WI38 (cell line): ENCODE measurements around the gene PPM1N.
A peak's percentile ranks its signal among the peaks of the same experiment; 100 is the strongest.

ENCODE experiments used
- H3K4me3 ChIP-seq: 2 replicates; pipeline ENCODE4 v1.5.1; 2011; ENCODE audit warnings: low read depth, mild to moderate bottlenecking, control low read depth, low read length
- TF ChIP-seq, protein P1 (sequence below): IDR thresholded peaks from 2 replicates; pipeline ENCODE4 v1.5.1; 2012; ENCODE audit warnings: low read depth, mild to moderate bottlenecking, control low read depth, low read length

The PPM1N gene

DNA sequence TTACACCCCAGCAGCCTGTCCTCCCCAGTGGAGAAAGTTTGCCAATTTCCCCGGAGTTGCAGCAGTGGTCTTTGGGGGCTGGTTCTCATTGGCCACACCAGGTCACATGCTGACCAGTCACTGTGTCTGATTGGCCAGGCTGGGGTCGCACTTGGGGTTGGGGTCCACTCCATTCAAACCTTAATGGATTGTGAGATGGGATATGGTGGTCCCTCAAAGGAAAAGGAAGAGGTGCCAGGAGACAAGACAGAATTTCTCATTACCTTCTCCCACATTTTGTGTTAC is 3.4 kb downstream of the PPM1N start:
- H3K4me3 ChIP-seq = no peak overlapping the region
- TF ChIP-seq, protein P1, sequence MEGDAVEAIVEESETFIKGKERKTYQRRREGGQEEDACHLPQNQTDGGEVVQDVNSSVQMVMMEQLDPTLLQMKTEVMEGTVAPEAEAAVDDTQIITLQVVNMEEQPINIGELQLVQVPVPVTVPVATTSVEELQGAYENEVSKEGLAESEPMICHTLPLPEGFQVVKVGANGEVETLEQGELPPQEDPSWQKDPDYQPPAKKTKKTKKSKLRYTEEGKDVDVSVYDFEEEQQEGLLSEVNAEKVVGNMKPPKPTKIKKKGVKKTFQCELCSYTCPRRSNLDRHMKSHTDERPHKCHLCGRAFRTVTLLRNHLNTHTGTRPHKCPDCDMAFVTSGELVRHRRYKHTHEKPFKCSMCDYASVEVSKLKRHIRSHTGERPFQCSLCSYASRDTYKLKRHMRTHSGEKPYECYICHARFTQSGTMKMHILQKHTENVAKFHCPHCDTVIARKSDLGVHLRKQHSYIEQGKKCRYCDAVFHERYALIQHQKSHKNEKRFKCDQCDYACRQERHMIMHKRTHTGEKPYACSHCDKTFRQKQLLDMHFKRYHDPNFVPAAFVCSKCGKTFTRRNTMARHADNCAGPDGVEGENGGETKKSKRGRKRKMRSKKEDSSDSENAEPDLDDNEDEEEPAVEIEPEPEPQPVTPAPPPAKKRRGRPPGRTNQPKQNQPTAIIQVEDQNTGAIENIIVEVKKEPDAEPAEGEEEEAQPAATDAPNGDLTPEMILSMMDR = no peak

DNA sequence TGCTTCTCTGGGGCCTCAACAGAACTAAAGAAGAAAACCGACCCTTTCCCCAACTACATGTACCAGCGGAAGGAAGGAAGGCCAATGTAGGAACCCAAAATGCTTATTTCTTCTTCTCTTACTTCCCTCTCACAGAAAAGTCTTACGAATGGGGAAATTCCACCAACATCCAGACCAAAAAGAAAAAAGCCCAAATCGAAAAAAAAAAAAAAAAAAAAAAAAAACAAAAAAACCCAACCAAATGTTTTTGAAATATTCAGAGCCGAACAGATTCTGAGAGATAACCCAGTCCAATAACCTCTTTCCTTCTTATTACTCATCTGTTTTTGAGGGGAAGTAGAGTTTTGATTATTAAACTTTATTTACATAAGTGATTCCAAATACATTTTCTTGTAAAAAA is 3.9 kb downstream of the PPM1N start:
- no peak overlapping the region for H3K4me3 ChIP-seq
- TF ChIP-seq, protein P1 = no peak

DNA sequence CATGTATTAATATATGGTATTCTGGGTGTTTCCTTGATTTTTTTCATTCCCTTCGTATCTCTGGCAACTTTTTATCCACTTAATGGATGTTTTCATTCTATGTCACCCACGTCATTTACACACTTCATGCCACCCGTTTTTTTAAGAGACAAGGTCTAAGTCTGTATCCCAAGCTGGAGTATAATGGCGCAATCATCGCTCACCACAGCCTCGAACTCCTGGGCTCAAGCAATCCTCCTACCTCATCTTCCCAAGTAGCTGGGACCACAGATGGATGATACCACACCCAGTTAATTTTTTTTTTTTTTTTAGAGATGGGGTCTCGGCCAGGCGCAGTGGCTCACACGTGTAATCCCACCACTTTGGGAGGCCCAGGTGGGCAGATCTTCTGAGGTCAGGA is 5.7 kb downstream of the PPM1N start:
- no peak overlapping the region for H3K4me3 ChIP-seq
- TF ChIP-seq, protein P1 = no peak

DNA sequence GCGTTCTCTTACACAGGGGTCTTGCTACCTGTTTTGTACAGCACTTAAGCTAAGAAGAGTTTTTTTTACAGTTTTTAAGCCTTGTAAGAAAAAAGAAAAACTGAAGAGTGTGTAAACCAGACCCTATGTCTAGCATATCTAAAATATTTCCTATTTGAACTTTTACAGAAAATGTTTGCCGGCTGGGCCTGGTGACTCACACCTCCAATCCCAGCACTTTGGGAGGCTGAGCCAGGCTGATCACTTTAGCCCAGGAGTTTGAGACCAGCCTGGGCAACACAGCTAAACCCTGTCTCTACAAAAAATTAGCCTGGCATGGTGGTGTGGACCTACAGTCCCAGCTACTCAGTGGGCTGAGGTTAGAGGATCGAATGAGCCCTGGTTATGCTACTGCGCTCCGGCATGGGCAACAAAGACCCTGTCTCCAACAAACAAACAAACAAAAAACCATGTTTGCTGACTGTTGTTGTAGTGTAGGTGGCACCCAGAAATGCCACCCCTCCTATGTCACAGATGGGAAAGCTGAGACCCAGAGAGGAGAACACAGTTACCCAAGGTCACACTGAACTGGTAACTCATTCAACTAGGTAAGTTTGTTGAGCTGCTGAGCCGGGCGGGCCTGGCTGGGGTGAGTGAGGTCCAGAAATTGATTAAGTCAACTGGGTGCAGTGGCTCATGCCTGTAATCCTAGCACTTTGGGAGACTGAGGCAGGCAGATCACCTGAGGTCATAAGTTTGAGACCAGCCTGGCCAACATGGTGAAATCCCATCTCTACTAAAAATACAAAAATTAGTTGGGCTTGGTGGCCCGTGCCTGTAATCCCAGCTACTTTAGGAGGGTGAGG is 7.1 kb downstream of the PPM1N start:
- H3K4me3 ChIP-seq = no peak overlapping the region
- TF ChIP-seq, protein P1 = no peak

DNA sequence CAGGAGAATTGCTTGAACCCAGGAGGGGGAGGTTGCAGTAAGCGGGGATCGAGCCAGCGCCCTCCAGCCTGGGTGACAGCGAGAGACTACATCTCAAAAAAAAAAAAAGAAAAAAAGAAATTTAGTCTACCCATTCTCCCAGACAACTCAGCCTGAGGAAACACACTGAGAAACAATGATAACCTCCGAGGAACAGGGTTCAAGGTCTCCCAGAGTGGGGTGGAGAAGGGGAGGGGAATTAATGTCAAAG is 7.7 kb downstream of the PPM1N start:
- peak overlapping the region; percentile 83; the same call in 1 of the 2 replicates for H3K4me3 ChIP-seq
- TF ChIP-seq, protein P1 = no peak

DNA sequence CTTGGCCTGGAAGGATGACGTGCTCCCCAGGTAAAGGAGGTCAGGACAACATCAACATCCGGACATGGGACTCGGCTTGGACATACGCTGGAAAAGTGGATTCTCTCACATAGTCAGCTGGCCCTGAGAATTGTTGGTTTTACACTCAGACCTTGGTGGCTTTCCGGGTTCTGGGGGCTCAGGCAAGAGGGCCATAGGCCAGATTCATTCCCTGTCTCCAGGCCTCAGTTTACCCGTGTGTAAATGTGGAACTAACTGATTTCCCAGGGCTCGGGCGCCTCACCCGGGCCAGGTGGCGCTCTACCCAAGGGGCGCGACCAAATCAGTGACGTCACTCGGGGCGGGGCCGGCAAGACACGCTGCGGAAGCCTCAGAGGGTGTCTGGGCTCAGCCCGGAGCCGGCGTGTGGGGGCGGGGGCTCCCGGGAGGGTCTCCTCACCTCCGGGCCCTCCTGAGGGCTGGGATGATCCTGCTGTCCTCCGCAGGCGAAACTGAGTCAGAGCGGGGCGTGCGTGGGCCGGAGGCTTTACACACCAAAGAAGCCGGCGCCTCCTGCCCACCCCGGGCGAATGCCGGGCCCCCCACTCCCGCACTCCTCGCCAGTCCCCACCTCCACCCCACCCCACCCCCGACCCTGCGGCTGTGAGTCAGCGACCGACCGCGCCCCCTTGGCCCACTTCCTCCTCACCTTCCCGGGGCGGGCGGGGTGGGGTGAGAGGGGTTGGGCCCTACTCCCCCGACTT is 8.2 kb downstream of the PPM1N start:
- TF ChIP-seq, protein P1 = peak; percentile 39
- peak overlapping the region; percentile 83 for H3K4me3 ChIP-seq
